Ishikawa (cell line): ENCODE data around the gene COL10A1.

Experiments used
- CEBPB ChIP-seq: IDR thresholded peaks from 2 replicates; pipeline ENCODE4 v1.6.1; 2012
- CREB1 ChIP-seq: IDR thresholded peaks from 2 replicates; pipeline ENCODE4 v1.6.1; 2012; ENCODE audit warnings: low read depth
- EGR1 ChIP-seq: IDR thresholded peaks from 2 replicates; pipeline ENCODE4 v1.6.1; 2012
- EP300 ChIP-seq: IDR thresholded peaks from 2 replicates; pipeline ENCODE4 v1.6.1; 2012; ENCODE audit warnings: borderline replicate concordance
- FOXM1 ChIP-seq: IDR thresholded peaks from 2 replicates; pipeline ENCODE4 v1.6.1; 2012; ENCODE audit warnings: low read depth, borderline replicate concordance
- NFIC ChIP-seq: IDR thresholded peaks from 2 replicates; pipeline ENCODE4 v1.6.1; 2012
- RAD21 ChIP-seq: IDR thresholded peaks from 2 replicates; pipeline ENCODE4 v1.6.1; 2012; ENCODE audit warnings: low read depth
- TAF1 ChIP-seq: IDR thresholded peaks from 2 replicates; pipeline ENCODE4 v1.6.1; 2012; ENCODE audit warnings: low read depth, mild to moderate bottlenecking
- TCF12 ChIP-seq: IDR thresholded peaks from 2 replicates; pipeline ENCODE4 v1.6.1; 2012; ENCODE audit warnings: low read depth
- TEAD4 ChIP-seq: IDR thresholded peaks from 2 replicates; pipeline ENCODE4 v1.6.1; 2012
- YY1 ChIP-seq: IDR thresholded peaks from 2 replicates; pipeline ENCODE4 v1.6.1; 2012; ENCODE audit warnings: low read depth
- ZBTB7A ChIP-seq: IDR thresholded peaks from 2 replicates; pipeline ENCODE4 v1.6.1; 2012; ENCODE audit warnings: low read depth
- TF ChIP-seq, protein P1 (sequence below): IDR thresholded peaks from 2 replicates; pipeline ENCODE4 v1.6.1; 2012; ENCODE audit warnings: low read depth, mild to moderate bottlenecking
- TF ChIP-seq, protein P2 (sequence below): IDR thresholded peaks from 2 replicates; pipeline ENCODE4 v1.6.1; 2012
- TF ChIP-seq, protein P3 (sequence below): IDR thresholded peaks from 2 replicates; pipeline ENCODE4 v1.6.1; 2012

Gene COL10A1

DNA sequence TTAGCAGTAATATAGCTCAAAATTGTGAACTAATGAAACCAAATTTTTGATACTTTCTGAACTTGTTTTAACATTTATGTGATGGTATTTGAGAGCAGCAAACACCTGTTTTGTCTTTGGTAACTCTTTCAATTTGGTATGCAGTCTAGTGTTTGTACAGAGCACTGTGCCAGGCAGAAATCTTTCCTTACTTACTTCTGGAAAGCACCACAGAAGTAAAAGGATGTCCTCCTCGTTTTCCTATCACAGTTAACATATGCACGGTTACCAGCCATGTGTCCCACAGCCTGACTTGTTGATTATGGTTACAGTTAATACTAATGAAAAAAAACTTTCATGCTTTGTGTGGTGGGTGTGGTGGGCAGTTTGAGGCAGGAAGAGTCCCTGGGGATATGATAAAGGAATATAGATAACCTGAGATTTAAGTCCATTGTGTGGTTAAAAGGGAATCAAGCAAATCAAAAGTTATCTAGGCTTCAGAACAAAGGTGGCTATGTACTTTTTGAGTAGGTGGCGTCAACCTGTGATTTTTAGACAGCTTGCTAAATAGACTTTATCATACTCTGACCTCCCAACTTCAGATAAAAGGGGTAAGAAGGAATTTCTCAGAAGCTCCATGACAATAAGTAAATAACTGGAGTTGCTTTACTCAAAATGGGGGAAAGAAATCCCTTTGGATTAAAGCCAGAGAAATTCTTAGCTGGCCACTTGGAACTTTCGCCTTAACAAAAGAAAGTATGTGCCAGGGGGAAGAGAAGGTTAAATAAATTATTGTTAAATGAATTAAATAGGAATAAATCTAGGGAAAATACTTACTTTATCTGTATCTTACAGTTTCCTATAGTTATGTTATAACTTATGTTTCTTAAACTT lies 20.1 kb upstream of the COL10A1 start:
- TF ChIP-seq, protein P1, sequence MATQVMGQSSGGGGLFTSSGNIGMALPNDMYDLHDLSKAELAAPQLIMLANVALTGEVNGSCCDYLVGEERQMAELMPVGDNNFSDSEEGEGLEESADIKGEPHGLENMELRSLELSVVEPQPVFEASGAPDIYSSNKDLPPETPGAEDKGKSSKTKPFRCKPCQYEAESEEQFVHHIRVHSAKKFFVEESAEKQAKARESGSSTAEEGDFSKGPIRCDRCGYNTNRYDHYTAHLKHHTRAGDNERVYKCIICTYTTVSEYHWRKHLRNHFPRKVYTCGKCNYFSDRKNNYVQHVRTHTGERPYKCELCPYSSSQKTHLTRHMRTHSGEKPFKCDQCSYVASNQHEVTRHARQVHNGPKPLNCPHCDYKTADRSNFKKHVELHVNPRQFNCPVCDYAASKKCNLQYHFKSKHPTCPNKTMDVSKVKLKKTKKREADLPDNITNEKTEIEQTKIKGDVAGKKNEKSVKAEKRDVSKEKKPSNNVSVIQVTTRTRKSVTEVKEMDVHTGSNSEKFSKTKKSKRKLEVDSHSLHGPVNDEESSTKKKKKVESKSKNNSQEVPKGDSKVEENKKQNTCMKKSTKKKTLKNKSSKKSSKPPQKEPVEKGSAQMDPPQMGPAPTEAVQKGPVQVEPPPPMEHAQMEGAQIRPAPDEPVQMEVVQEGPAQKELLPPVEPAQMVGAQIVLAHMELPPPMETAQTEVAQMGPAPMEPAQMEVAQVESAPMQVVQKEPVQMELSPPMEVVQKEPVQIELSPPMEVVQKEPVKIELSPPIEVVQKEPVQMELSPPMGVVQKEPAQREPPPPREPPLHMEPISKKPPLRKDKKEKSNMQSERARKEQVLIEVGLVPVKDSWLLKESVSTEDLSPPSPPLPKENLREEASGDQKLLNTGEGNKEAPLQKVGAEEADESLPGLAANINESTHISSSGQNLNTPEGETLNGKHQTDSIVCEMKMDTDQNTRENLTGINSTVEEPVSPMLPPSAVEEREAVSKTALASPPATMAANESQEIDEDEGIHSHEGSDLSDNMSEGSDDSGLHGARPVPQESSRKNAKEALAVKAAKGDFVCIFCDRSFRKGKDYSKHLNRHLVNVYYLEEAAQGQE: no peak
- TF ChIP-seq, protein P2, sequence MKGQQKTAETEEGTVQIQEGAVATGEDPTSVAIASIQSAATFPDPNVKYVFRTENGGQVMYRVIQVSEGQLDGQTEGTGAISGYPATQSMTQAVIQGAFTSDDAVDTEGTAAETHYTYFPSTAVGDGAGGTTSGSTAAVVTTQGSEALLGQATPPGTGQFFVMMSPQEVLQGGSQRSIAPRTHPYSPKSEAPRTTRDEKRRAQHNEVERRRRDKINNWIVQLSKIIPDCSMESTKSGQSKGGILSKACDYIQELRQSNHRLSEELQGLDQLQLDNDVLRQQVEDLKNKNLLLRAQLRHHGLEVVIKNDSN: no peak
- no peak for TF ChIP-seq EGR1

DNA sequence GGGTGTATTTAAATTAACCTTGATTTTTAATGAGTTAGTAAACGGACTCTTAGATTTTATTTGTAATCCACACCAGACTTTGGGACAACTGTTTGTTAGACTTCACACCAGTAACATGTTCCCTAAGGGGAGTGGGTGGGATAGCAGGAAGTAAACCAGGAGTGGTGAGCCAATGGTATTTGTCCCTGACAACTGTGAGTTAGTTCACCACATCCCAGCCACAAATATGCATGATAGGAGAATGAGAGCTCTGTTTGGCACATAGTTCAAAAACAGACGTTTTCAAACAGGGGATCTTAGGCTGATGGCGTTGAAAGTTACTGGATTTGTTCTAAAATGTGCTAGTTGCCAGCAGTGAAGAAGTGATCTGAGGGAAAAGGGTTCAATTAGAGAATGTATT lies 18.7 kb upstream of the COL10A1 start:
- TF ChIP-seq TEAD4: no peak
- no peak for TF ChIP-seq YY1
- no peak for TF ChIP-seq CREB1
- no peak for TF ChIP-seq RAD21
- no peak for TF ChIP-seq TAF1
- TF ChIP-seq NFIC: no peak
- no peak for TF ChIP-seq CEBPB
- TF ChIP-seq, protein P3, sequence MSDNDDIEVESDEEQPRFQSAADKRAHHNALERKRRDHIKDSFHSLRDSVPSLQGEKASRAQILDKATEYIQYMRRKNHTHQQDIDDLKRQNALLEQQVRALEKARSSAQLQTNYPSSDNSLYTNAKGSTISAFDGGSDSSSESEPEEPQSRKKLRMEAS: no peak
- no peak for TF ChIP-seq FOXM1
- TF ChIP-seq, protein P1: no peak
- no peak for TF ChIP-seq EGR1
- TF ChIP-seq ZBTB7A: no peak
- no peak for TF ChIP-seq EP300
- no peak for TF ChIP-seq TCF12
- TF ChIP-seq, protein P2: no peak

DNA sequence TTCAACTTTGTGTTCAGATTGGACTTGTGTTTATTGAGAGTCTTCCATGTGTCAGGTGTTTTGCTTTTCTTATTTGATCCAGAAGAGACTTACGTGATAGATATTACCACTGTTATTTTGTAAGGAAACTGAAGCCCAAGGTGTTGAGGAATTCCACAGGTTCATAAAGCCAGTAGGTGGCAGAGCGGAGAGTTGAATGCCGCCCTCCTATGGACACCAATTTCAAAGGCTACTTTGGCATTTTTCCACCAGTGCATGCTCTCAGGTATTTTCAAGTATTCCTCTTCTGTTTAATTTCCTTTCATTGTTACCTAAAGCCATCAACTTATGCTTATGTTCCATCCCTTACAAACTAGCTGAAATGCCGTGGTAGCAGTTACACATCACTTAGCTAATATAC lies 14.0 kb upstream of the COL10A1 start:
- 0 out of 2 replicates have a peak, but pooled peaks have one; percentile 23 for TF ChIP-seq TEAD4
- TF ChIP-seq, protein P3: no peak
- TF ChIP-seq TAF1: no peak
- no peak for TF ChIP-seq CEBPB

DNA sequence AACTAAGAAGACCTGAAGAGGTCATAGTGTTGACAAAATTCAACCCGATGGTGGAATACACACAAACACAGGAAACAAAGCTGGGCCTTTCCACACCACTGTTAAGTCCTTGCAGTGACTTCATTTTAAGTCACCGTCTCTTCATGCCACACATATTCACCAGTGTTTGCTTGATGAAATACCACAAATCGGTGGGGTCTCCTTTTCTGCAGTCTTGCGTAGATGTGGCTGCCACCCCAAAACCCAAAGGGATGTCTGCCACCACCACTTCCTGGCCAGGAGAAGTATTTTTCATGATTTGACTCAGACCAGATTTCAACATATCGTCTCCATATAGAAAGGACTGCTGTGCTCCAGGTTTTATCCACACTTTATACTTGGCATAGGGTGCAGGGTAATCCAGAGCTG lies 11.0 kb upstream of the COL10A1 start:
- TF ChIP-seq EP300 (no peak), ZBTB7A (no peak), TAF1 (no peak), YY1 (no peak), FOXM1 (no peak), TEAD4 (no peak), CREB1 (no peak), CEBPB (no peak)
- TF ChIP-seq, protein P2: no peak
- TF ChIP-seq, protein P1: no peak
- TF ChIP-seq, protein P3: no peak
